Fibroblast of gingiva (primary cell): Measurements from ENCODE around the gene VWA2.

Experiments
- DNase-seq: peaks from one replicate; pipeline ENCODE4 v3.0.0-alpha.2; 2011; ENCODE audit warnings: low read depth

The VWA2 gene

DNA sequence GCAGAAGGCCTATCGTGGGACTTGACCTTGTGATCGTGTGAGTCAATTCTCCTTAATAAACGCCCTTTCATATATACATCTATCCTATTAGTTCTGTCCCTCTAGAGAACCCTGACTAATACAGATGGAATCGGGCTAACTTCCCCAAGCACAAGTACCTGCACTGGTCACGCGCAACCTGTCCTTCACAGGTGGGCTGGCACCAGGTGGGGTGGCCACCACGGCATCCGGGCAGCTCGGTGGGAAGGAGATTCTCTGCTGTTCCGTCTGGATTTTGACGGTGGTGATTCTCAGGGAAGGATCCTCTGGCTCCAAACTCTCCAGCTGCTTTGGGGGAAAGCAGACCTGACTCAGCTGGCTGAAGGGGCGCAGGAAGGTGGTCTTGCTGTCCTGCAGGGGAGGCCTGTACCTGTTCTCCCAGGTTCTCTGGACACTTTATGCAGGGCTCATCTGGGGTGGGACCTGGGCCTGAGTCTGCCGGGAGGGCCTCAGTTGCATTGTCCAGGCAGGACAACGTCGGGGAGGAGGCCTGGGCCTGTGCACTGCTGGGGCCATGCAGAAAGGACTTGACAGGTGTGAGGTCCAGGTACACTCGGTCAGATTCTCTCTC is 61.1 kb downstream of the VWA2 start:
- DNase-seq: no peak

GRCh38 chr10:114301177-114301576 is 62.1 kb downstream of the VWA2 start:
- DNase-seq: no peak

DNA sequence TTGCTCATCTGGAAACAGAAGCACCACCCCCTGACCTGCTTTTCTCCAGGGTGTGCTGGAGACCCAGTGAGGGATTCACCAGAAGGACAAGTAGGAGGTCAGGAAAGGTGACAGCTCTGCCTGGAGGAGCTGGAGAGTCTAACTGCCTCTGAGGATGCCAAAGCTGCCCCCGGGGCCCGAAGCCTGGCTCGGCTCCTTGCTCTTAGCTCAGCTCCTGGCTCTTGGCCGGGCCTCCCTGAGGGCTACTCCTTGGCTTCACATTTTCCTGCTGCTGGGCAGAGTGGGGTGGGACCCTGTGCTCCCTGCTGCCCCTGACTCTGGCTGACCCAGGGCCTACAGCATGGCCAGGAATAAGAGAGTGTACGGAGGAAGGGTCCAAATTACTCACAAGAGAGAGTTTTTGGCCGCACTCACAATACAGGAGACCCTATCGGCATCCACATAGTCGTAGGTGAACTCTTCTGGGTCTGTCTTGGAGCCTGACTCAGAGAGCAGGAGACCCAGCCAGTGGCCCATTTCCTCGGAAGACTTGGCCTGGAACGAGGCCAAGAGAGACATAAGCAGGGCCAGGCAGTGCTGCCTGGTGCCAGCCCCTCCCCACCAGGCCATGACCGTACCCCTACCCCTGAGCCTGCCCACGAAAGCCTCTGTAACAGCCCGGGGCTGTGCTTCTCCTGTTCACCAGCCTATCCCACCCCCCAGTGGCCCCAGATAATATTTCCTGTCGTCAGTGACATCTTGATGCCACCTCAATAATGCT is 63.1 kb downstream of the VWA2 start:
- DNase-seq: no peak

DNA sequence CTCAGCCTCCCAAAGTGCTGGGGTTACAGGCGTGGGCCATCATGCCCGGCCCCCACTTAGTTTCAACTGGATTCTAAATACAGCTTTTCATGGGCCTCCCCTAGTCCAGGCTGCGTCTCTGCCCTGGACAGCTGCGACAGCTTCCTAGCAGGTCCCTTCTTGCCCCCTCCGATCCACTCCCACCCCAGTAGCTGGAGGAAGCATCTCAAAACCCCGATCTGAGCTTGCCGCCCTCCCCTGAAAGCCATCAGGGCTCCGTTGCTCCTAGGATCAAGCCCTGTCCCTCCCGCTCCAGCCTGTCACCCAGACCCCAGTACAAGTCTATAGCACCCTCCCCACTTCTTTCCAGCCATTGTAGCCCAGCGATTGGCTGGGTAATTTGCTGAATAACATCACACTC is 64.5 kb downstream of the VWA2 start:
- no peak for DNase-seq

GRCh38 chr10:114304017-114304570 is 65.0 kb downstream of the VWA2 start:
- DNase-seq: peak; percentile 65

DNA sequence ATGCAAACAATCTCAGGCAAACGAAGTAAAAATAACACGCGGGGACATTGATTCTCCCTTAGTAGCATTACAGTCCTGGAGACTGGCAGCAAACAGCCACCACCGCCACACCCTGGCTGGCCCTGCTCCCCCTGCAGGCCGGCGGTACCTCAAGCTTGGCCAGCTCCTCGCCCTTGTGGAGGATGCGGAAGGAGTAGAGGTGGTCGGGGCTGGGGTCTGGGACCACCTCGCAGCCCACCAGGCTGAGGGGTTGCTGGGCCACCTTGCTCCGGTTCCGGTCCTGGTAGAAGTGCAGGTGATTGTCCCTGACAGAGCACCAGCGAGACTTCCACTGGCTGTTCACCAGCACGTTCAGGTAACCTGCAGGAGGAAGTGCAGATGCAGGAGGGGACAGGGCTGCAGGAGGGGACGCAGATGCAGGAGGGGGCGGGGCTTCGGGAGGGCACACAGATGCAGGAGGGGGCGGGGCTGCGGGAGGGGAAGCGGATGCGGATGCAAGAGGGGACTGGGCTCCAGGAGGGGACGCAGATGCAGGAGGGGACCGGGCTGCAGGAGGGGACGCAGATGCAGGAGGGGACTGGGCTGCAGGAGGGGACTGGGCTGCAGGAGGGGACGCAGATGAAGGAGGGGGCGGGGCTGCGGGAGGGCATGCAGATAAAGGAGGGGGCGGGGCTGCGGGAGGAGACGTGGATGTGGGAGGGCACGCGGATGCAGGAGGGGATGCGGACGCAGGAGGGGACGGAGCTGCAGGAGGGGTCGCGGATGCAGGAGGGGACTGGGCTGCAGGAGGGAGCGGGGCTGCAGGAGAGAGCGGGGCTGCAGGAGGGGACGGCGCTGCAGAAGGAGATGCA is 65.7 kb downstream of the VWA2 start:
- no peak for DNase-seq

- DNase-seq: no peak
Observed at GRCh38 chr10:114305521-114305925, 66.5 kb downstream of the VWA2 start.

DNA sequence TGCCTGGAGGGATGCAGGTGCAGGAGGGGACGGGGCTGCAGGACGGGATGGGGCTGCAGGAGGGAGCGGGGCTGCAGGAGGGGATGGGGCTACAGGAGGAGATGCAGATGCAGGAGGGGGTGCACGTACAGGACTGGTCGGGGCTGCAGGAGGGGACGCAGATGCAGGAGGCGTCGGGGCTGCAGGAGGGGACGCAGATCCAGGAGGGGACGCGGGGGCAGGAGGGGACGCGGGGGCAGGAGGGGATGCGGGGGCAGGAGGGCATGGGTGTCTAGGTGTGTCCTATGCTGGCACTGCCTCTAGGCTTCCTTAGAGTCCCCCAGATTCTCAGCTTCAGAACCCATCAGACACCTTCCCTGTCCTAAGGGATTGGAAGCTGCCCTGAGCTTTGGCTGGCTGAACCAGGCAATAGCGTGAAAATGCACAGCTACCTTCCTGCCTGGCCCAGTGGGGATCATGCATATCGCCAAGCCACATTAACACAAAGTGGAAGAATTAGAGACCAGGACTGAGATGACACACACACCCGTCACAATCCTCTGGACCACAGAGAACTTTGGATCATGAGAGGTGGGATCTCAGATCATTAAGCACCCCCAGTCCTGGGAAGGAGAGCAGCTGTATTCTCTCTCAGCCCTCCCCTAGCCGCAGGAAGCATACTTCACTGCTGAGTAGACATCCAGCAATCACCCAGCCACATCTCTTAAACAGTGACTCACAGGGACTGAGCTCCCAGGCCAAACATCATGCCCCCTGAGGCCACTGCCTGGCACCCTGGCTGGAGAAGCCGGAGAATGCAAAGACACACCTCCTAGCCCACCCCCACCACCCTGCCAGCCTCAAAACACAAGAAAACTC is 67.3 kb downstream of the VWA2 start:
- DNase-seq: peak; percentile 34

DNA sequence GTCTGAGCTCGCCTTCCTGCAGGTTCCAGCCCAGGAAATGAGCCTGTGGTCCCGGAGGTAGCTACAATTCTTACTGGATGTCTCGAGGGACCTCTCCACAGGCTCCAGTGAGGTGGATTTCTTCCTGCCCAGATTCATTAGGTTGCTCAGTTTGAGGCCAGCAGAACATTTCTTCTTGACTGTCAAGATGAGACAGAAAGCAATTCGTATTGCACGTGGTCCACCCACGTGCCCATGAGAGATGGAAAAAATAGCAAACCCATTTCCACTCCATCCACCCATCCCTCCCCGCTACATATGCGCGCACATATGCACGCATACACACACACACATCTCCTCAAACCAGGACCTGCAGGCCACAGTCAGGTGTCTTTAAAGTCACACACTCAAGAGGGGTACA is 68.7 kb downstream of the VWA2 start:
- no peak for DNase-seq

DNA sequence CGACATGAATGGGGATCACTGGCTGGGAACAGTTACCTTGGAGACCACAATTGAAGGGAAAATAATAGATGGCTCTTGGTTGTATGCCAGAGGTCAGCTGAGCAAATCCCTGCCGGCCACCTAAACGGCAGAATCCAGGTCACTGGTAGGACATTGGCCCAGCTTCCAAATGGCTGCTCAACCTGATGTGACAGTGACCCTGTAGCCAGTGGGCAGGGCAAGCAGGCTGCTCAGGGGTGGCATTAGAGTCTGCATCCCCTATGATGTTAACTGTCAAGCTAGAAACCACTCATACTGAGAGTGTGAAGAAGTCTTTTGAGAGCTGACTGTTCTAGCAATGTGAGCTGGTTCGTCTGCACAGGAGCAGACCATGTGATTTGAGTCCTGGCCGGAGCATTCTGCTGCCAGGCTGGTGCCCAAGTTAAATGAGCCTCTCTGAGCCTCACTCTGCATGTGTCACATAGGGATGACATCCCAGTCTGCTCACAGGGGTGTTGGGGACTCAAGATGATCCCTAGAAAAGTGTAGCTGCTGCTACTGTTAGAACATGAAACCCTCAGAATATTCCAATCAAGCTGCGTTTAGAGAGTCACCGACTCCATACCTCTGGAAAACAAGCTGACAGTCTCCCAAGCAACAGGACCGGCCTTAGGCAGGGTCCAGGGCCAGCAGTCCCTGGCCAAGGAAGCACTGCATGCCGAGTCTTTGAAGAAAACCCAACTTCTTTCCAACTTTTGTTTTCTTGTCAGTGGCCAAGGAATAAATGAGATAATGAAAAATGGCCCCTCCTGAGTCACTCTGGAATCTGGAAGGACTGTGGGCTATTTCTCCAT is 69.7 kb downstream of the VWA2 start:
- no peak for DNase-seq

DNA sequence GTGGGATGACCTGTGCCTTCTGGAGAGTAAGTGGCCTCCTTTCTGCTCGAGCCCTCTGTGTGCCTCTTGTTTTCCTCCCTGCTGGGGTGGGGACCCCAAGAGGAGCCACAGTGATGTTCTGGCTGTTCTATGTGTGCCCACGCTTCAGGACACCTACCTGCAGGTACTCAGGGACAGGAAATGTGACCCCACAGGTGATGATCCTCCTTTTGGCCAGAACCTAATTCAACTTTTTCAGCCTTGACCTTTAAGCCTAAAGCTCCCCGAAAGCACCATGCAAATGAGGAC is 70.3 kb downstream of the VWA2 start:
- DNase-seq: no peak

DNA sequence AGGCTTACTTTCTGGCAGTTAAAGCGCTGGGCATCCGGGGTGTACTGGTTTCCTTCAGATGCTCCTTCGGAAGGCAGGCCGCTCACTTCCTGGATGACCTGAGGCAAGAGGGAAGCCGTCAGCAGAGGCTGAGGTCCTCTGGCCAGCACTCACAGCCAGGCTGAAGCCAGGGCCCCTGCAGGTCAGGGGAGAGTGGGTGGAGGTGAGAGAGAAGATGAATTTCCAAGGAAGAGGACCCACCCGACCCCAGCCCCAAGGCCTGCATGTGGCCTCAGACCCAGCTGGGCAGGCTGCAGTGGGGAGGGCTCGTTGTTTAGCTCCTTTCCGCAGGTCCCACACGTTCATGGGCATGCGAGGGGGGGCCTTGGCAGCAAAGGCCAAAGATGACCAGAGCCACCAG is 71.3 kb downstream of the VWA2 start:
- DNase-seq: no peak

DNA sequence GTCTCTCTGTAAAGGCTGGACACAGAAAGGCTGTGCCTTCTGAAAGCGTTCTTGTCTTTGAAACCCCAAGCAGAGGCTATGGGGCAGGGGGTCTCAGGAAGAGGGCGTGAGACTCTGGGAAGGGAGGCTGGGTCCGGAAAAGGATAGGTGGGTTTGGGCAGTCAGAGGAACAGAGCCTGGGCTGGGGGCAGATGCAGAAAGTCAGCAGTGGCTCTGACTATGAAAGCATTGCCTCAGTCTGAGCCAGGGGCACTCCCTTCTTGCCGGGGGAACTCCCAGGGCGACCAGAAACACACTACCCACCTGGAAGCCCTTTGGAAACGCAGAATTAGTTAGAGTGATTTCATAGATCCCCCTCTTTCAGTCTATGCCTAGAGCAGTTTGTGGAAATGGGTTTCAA is 72.0 kb downstream of the VWA2 start:
- DNase-seq: no peak

DNA sequence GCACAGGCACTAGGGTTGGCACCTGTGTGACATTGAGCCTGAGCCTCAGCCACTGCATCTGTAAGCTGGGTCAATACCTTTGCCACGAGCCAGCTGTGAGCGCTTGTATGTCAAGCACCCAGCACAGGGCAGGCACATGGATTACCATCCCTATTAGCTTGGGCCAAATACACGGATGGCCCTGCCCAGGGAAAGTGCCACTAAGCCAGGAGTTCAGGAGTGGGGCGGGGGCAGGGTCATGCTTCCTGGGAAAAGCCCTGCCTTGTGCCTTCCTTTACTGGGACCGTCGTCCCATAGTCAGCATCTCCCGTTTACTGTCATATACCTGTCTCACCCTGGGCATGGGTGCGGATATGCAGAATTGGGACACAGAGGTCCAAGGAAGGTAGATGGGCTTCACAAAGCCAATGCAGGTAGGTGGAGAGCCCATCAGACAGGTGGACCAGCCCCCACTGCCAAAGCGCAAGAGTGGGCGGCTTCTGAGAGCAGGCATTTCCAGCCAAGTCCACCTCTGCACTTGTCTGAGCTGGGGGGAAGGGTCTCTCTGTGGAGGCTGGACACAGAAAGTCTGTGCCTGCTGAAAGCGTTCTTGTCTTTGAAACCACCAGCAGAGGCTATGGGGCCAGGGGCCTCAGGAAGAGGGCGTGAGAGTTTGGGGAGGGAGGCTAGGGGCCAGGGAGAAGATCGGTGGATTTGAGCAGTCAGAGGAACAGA is 72.6 kb downstream of the VWA2 start:
- DNase-seq: no peak

- no peak for DNase-seq
Observed at GRCh38 chr10:114313139-114313538, 74.1 kb downstream of the VWA2 start.

DNA sequence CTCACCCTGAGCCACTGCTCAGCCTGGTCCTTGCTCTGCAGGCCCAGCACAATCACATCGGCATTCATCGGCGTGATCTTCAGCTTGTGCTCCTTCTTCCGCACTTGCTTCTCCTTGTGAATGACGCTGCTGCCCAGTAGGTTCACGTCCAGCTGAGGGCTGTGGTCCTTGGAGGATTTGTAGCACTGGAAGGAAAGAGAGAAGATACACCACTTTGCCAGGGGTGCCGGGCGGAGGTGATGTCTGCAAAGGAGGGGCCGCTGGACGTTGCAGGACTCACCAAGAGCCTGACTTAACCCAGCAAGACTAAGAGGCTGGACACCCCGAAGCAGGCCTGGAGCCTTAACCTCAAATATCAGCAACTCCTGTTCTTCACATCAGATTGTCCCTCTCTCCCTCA is 74.8 kb downstream of the VWA2 start:
- DNase-seq: no peak

DNA sequence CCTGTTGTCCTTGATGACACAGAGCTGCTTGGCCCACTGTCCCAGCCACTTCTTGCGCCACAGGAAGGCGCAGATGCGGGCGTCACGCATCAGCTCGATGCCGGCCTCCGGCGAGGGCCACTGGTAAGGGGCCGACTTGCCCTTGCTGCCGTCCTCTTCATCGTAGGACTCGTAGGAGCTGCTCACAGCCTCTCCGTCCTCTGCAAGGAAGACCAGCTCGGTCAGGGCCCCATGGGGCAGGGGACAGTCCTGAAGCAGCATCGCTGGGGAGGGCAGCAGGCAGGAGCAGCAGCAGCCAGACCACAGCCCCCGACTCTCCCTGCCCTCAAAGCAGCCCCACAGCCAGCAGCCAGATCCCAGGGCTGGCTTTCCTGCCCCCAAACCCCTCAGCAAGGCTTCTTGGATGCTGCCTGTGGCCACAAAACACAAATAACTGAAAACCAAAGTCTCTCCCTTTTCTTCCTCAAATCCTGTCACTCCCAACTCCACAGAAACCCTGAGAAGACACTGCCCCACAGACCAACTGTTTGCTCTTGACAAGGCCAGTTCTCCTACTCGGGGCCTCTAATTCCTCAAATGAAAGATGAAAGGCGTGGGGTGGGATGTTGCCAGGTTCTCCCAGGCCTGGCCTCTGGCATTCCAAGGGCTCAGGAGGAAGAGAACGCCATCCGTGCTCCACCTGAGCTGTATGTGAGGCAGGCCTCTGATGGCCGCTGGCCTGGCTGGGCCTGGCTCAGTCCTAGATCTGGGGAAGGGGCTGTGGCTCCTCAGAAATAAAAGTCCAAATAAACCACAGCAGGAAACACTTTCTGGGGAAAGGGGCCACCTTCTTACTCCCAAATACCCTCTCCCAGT is 76.7 kb downstream of the VWA2 start:
- no peak for DNase-seq

- no peak for DNase-seq
Observed at GRCh38 chr10:114316744-114317143, 77.7 kb downstream of the VWA2 start.
